ENCODE measurements around the gene GABRA1.

The GABRA1 gene

DNA sequence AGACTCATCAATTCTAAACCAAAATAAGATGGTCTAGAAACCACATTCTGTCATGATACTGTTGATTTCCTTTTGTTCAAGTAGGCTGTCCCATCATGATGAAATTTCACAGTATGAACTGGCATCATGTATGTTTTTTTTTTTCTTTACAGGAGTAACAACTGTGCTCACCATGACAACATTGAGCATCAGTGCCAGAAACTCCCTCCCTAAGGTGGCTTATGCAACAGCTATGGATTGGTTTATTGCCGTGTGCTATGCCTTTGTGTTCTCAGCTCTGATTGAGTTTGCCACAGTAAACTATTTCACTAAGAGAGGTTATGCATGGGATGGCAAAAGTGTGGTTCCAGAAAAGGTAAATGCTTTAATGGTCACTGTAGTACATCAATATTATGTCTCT is 47.6 kb downstream of the GABRA1 start:
- H3K9me2 ChIP-seq (ENCODE audit: low read depth, low read length), result no peaks in the 10 kb centered on the region
- H3K27me3 ChIP-seq (ENCODE audit: insufficient read depth, low read length), result no peaks in the 10 kb centered on the region
- H3K27ac ChIP-seq (ENCODE audit: low read depth, low read length, poor library complexity, severe bottlenecking), result no peak overlapping the region
- H3K79me2 ChIP-seq (ENCODE audit: insufficient read depth, low read length), result no peaks in the 10 kb centered on the region
- H4K20me1 ChIP-seq (ENCODE audit: insufficient read depth, low read length), result no peaks in the 10 kb centered on the region
- no peak overlapping the region for H3K4me3 ChIP-seq (ENCODE audit: low read depth, low read length, poor library complexity, severe bottlenecking)
- no peaks in the 10 kb centered on the region for H3K4me1 ChIP-seq (ENCODE audit: insufficient read depth, low read length, severe bottlenecking)
- H3K36me3 ChIP-seq (ENCODE audit: insufficient read depth, low read length), result no peaks in the 10 kb centered on the region
- H3K4me2 ChIP-seq (ENCODE audit: low read length), result no peak overlapping the region
- H3K9me3 ChIP-seq (ENCODE audit: low read length), result no peaks in the 10 kb centered on the region
- no peak for TF ChIP-seq EZH2 (IDR thresholded peaks at IDR 0.05; ENCODE audit: borderline replicate concordance, low read length)
- TF ChIP-seq, protein P1, sequence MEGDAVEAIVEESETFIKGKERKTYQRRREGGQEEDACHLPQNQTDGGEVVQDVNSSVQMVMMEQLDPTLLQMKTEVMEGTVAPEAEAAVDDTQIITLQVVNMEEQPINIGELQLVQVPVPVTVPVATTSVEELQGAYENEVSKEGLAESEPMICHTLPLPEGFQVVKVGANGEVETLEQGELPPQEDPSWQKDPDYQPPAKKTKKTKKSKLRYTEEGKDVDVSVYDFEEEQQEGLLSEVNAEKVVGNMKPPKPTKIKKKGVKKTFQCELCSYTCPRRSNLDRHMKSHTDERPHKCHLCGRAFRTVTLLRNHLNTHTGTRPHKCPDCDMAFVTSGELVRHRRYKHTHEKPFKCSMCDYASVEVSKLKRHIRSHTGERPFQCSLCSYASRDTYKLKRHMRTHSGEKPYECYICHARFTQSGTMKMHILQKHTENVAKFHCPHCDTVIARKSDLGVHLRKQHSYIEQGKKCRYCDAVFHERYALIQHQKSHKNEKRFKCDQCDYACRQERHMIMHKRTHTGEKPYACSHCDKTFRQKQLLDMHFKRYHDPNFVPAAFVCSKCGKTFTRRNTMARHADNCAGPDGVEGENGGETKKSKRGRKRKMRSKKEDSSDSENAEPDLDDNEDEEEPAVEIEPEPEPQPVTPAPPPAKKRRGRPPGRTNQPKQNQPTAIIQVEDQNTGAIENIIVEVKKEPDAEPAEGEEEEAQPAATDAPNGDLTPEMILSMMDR (IDR thresholded peaks at IDR 0.05; ENCODE audit: low read length), result no peak
- no peak overlapping the region for H2AFZ ChIP-seq (ENCODE audit: low read length)
- no peak overlapping the region for H3K9ac ChIP-seq (ENCODE audit: low read length)
- H3F3A ChIP-seq (ENCODE audit: insufficient read depth, low read length), result no peaks in the 10 kb centered on the region

DNA sequence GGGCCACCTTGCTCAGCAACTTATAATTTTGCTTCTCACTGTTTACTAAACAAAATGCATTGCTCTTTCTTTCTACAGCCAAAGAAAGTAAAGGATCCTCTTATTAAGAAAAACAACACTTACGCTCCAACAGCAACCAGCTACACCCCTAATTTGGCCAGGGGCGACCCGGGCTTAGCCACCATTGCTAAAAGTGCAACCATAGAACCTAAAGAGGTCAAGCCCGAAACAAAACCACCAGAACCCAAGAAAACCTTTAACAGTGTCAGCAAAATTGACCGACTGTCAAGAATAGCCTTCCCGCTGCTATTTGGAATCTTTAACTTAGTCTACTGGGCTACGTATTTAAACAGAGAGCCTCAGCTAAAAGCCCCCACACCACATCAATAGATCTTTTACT is 49.1 kb downstream of the GABRA1 start:
- Histone ChIP-seq H3K9me2 (ENCODE audit: low read depth, low read length) (no peaks in the 10 kb centered on the region), H3K9me3 (ENCODE audit: low read length) (no peaks in the 10 kb centered on the region), H3F3A (ENCODE audit: insufficient read depth, low read length) (no peaks in the 10 kb centered on the region), H4K20me1 (ENCODE audit: insufficient read depth, low read length) (no peaks in the 10 kb centered on the region), H2AFZ (ENCODE audit: low read length) (no peak overlapping the region), H3K27me3 (ENCODE audit: insufficient read depth, low read length) (no peaks in the 10 kb centered on the region), H3K4me2 (ENCODE audit: low read length) (no peak overlapping the region), H3K4me3 (ENCODE audit: low read depth, low read length, poor library complexity, severe bottlenecking) (no peak overlapping the region), H3K36me3 (ENCODE audit: insufficient read depth, low read length) (no peaks in the 10 kb centered on the region), H3K27ac (ENCODE audit: low read depth, low read length, poor library complexity, severe bottlenecking) (no peak overlapping the region), H3K79me2 (ENCODE audit: insufficient read depth, low read length) (no peaks in the 10 kb centered on the region), H3K9ac (ENCODE audit: low read length) (no peak overlapping the region), H3K4me1 (ENCODE audit: insufficient read depth, low read length, severe bottlenecking) (no peaks in the 10 kb centered on the region)
- TF ChIP-seq, protein P1 (IDR thresholded peaks at IDR 0.05; ENCODE audit: low read length), result no peak
- no peak for TF ChIP-seq EZH2 (IDR thresholded peaks at IDR 0.05; ENCODE audit: borderline replicate concordance, low read length)

DNA sequence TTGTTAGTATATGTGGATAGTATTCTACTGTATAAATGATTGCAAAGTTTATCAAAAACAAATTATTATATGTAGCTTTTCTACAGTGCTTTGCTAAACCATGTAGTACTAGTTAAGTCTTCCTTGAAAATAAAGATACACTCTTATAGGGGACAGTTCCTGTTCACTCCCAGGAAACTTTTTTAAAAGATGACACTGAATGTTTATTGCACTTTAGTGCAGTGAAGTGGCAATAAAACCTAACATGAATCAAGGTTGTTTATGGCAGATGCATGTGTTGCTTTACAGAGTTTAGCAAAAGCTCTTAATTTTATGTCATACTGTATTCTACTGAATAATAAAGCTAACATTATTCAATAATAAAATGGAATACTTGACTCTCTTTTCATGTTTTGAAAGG is 51.7 kb downstream of the GABRA1 start:
- no peaks in the 10 kb centered on the region for H3K79me2 ChIP-seq (ENCODE audit: insufficient read depth, low read length)
- H3F3A ChIP-seq (ENCODE audit: insufficient read depth, low read length), result no peaks in the 10 kb centered on the region
- no peak overlapping the region for H3K9ac ChIP-seq (ENCODE audit: low read length)
- no peak overlapping the region for H3K4me3 ChIP-seq (ENCODE audit: low read depth, low read length, poor library complexity, severe bottlenecking)
- no peaks in the 10 kb centered on the region for H4K20me1 ChIP-seq (ENCODE audit: insufficient read depth, low read length)
- no peak overlapping the region for H3K4me2 ChIP-seq (ENCODE audit: low read length)
- TF ChIP-seq, protein P1 (IDR thresholded peaks at IDR 0.05; ENCODE audit: low read length), result no peak
- no peak for TF ChIP-seq EZH2 (IDR thresholded peaks at IDR 0.05; ENCODE audit: borderline replicate concordance, low read length)
- H3K4me1 ChIP-seq (ENCODE audit: insufficient read depth, low read length, severe bottlenecking), result no peaks in the 10 kb centered on the region
- H3K27me3 ChIP-seq (ENCODE audit: insufficient read depth, low read length), result no peaks in the 10 kb centered on the region
- no peaks in the 10 kb centered on the region for H3K9me2 ChIP-seq (ENCODE audit: low read depth, low read length)
- H3K27ac ChIP-seq (ENCODE audit: low read depth, low read length, poor library complexity, severe bottlenecking), result no peak overlapping the region
- H2AFZ ChIP-seq (ENCODE audit: low read length), result no peak overlapping the region
- no peaks in the 10 kb centered on the region for H3K9me3 ChIP-seq (ENCODE audit: low read length)
- no peaks in the 10 kb centered on the region for H3K36me3 ChIP-seq (ENCODE audit: insufficient read depth, low read length)

Measured in OCI-LY1 (cell line).